HEK293T (cell line): ENCODE measurements around the gene AVPR2.

ENCODE experiments used
- ARNT ChIP-seq: fragments of 450-650 bp; IDR thresholded peaks from 2 replicates; pipeline ENCODE4 v1.6.1; 2017; ENCODE audit warnings: mild to moderate bottlenecking
- BHLHE40 ChIP-seq: fragments of 450-650 bp; IDR thresholded peaks from 2 replicates; pipeline ENCODE4 v1.6.1; 2016; ENCODE audit warnings: mild to moderate bottlenecking, moderate library complexity, borderline replicate concordance
- ELF4 ChIP-seq: fragments of 450-650 bp; IDR thresholded peaks from 2 replicates; pipeline ENCODE4 v1.6.1; 2017; ENCODE audit warnings: antibody characterized with exemption
- FOXK2 ChIP-seq: fragments of 450-650 bp; IDR thresholded peaks from 2 replicates; pipeline ENCODE4 v1.6.1; 2016; ENCODE audit warnings: mild to moderate bottlenecking
- FOXM1 ChIP-seq: fragments of 450-650 bp; IDR thresholded peaks from 2 replicates; pipeline ENCODE4 v1.6.1; 2017; ENCODE audit warnings: mild to moderate bottlenecking, borderline replicate concordance
- HDGF ChIP-seq: fragments of 450-650 bp; IDR thresholded peaks from 2 replicates; pipeline ENCODE4 v1.6.1; 2017; ENCODE audit warnings: antibody characterized with exemption, borderline replicate concordance
- L3MBTL2 ChIP-seq: fragments of 450-650 bp; conservative IDR thresholded peaks from 2 replicates; pipeline ENCODE4 v1.6.1; 2016; ENCODE audit warnings: mild to moderate bottlenecking
- LEF1 ChIP-seq: fragments of 450-650 bp; IDR thresholded peaks from 2 replicates; pipeline ENCODE4 v1.6.1; 2017; ENCODE audit warnings: mild to moderate bottlenecking, borderline replicate concordance
- NFRKB ChIP-seq: fragments of 450-650 bp; IDR thresholded peaks from 2 replicates; pipeline ENCODE4 v1.6.1; 2016; ENCODE audit warnings: mild to moderate bottlenecking, moderate library complexity
- SP1 ChIP-seq: fragments of 450-650 bp; IDR thresholded peaks from 2 replicates; pipeline ENCODE4 v1.6.1; 2017
- SUZ12 ChIP-seq: fragments of 450-650 bp; IDR thresholded peaks from 2 replicates; pipeline ENCODE4 v1.6.1; 2016; ENCODE audit warnings: mild to moderate bottlenecking
- TARDBP ChIP-seq: fragments of 450-650 bp; IDR thresholded peaks from 2 replicates; pipeline ENCODE4 v1.6.1; 2016

GRCh38 chrX:153900831-153901752 is 3.4 kb upstream of the AVPR2 start:
- TF ChIP-seq BHLHE40 (no peak), LEF1 (no peak), NFRKB (no peak), TARDBP (no peak), FOXM1 (no peak), ARNT (no peak), SUZ12 (no peak), SP1 (no peak), FOXK2 (no peak), L3MBTL2 (no peak), ELF4 (no peak), HDGF (no peak)
